Right lobe of liver (tissue), 4 donors: Measurements from ENCODE around the gene ITGA5.

Experiments
- POLR2A ChIP-seq: fragments of 450-650 bp; IDR thresholded peaks from one replicate; pipeline ENCODE4 v1.6.1; 2017; ENCODE audit warnings: antibody characterized with exemption, mild to moderate bottlenecking
- TF ChIP-seq, protein P1 (sequence below), 4 donors: fragments of 200-600 bp in 3 of 4; fragments of 450-650 bp in 1 of 4; IDR thresholded peaks; one replicate each; pipeline versions ENCODE4 v1.5.1 to v1.8.0; 2016 to 2022; ENCODE audit warnings: antibody characterized with exemption in 4 of 4, mild to moderate bottlenecking in 2 of 4
- donor health status: DM: no; HTN: no; CAD: no.
- donor health status: DM: no; HTN: no; CAD: no.
- donor health status: DM: no; HTN: yes; CAD: no.

DNA sequence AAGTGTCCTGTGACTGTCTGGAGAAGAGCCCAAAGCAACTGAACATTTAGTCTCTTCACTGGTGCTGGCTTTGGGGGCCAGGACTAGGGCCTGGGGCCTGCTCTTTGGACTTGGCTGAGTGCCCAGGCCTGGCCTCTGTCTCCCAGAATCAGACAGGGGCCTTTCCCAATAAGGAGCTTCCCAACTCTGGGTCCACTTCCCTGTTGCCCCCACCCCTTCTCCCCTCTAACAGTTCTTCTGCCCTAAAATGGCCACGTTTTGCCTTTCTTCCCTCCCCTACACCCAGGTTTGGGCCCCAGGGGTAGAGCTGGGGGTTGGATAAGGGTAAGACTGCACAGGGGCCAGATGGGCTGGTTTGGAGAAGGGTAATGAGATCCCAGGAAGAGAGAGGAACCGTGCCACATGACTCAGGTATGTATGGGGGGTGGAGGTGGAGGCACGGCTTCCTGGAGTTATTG lies 10.0 kb upstream of the ITGA5 start:
- no peak for TF ChIP-seq POLR2A
- TF ChIP-seq, protein P1, sequence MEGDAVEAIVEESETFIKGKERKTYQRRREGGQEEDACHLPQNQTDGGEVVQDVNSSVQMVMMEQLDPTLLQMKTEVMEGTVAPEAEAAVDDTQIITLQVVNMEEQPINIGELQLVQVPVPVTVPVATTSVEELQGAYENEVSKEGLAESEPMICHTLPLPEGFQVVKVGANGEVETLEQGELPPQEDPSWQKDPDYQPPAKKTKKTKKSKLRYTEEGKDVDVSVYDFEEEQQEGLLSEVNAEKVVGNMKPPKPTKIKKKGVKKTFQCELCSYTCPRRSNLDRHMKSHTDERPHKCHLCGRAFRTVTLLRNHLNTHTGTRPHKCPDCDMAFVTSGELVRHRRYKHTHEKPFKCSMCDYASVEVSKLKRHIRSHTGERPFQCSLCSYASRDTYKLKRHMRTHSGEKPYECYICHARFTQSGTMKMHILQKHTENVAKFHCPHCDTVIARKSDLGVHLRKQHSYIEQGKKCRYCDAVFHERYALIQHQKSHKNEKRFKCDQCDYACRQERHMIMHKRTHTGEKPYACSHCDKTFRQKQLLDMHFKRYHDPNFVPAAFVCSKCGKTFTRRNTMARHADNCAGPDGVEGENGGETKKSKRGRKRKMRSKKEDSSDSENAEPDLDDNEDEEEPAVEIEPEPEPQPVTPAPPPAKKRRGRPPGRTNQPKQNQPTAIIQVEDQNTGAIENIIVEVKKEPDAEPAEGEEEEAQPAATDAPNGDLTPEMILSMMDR (IDR thresholded peaks at IDR 0.05), result no peak
